GM19397 (cell line): Measurements from ENCODE around the gene COMMD10.
"Not testable (repeated sequence)": the region's sequence is repeated elsewhere in the genome, so short reads cannot be mapped to it uniquely, and the experiment has no call there.

Source experiments
- ATAC-seq: cut with Tn5 transposase; IDR thresholded peaks from one replicate; pipeline ENCODE4 v1.9.1; 2021; ENCODE audit warnings: mild to moderate bottlenecking, moderate library complexity; ENCODE audit not compliant: unreplicated experiment

The COMMD10 gene

DNA sequence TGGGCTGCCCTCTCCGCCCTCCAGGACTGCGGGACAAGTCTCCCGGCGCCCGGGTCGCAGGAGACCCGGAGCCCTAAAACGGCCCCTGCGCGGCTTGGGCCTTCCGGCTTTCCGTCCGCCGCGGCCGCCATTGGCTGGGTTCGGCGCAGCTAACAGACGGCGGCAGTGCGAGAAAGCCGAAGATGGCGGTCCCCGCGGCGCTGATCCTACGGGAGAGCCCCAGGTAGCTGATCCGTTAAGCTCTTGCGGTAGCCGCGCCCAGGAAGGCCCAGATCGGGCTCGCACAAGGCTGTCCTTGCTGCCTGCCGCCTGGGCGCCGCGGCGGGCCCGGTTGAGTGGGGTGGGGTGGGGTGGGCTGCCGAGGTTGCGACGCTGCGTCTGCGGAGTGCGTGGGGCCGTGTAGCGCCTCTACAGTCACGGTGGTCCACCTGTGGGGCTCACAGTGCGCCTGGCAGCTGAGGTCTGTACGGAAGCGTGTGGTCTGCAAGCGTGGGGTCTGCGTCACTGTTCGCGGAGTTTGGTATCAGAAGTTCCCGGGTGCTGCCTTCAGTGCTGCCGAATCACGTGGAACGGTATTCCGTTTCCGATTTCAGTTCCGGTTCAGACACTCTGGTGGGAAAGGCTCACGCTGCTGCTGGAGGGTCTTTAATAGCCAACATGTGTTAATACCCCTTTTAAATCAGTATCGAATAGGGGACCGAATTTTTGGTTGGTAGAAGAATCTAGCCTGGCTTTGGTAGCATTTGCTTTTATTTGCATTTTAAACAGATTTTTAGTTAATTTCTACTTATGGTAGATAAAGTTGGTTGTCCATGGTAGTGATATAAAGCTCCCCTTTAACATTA is at the start of gene COMMD10:
COMMD10 (plus strand) TSS at position 155 of the 845 bp plus-strand sequence.
- ATAC-seq = peak; percentile 88

DNA sequence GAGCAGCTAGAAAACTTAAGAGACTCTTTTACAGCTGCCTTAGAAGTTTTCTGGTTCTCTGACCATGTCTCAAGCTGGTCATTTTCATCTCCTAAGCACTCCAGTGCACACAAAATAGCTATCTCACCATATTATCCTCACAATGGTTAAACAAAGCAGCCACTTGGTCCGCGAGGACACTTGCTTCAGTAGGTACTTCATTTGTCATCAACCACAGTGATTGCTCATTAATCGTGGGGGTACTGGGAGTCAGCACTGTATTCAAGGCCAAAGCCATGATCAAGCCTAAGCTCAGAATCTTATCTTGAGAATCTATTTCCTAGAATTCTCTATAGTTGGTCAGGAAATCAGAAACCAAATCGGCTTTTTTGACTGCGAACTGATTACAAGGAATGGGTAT is 49.7 kb upstream of the COMMD10 start:
- no peak for ATAC-seq

DNA sequence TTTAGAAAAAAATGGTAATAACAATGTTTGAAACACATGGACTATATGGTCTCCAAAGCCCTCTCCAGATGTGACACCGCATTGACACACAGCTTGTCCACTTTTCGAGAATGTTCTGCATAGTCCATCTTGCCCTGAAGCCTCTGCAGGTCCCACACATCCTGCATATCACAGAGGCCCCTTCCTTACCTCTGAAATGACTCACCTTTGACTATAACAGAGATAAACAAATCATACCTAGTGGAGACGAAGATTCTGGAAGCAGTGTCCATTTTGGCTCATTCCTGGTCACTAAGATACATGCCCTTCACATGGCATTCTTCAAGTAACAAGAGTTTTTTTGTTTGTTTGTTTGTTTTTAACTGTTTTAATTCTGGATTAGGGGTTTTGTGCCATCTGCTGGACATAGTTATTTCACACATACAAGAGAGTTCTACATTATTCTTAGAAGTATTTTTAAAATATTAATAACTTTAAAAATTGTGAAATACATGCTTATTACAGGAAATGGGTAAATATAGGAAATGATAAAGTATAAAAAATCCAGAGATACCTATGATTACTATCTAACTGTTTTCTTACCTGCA is 47.5 kb upstream of the COMMD10 start:
- ATAC-seq = no peak

DNA sequence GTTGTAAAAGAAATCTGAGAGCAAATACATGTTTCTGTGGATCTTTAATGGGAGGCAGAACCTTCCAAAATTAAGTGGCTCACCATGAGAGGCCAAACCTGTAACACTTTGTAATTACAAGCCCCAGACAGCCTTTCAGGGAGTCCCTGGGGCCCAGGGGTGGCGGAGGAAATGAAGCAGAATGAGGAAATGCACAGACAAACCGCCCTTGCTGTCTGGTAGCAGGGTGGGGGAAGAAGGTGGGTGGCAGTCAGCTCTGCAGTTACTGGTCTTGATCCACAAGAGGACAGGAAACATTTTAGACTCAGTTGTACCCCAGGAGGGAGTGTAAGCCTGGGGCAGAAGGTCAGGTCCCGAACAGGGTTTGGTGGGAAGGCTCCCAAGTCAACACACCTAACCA is 46.0 kb upstream of the COMMD10 start:
- ATAC-seq = peak; percentile 87

DNA sequence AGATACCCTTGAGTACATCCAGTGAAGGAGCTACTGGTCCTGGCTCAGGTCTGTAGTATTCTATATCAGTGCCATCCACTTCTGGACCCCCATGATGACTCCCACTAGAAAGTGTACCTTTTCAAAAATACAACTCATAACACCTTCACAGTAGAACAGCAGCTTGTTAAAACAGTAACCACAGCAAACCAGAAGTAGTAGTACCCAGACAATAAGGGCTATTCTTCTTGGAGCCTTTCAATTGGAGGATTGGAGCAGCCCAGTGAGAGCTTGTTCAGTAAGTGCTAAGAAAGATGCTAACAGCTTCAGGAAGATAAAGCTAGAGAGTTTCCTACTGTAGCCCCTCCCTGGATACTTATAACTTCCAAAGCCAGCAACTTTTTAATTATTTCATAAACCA is 42.5 kb upstream of the COMMD10 start:
- no peak for ATAC-seq

DNA sequence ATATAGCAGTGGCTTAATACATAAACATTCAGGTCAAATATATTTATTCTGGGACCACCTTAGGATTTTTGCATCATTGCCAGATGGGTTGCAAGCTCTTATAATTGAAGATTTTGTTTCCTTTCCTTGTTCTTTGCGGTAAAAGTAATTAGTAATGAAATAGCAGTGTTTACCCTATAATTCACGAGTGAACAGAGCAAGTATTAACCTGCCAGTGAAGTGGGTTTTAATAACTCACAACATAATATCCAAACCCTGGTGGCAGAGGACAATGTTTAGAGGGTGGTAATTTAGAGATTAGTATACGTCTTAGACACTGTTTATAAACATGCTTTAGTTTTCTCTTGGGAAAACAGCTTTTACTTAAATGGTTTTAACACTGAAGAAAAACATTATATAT is 40.8 kb upstream of the COMMD10 start:
- no peak for ATAC-seq

DNA sequence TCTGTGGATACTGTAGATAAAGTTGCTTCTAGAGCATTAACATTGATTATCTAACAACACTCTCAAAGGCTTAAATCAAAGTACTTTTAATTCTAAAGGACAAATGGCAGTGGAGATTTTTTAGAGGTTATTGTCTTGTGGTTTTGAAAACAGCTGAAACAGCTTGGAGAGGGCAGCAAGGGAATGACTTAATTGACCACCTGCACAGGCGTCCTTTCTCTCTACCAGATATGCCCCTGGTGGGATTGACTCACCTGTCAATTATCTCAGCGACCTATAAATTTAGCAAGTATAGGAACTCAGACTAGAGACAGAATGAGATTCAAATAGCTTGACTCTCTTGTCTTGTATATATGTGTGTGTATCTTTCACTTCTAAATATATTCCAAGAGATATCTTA is 39.0 kb upstream of the COMMD10 start:
- no peak for ATAC-seq

DNA sequence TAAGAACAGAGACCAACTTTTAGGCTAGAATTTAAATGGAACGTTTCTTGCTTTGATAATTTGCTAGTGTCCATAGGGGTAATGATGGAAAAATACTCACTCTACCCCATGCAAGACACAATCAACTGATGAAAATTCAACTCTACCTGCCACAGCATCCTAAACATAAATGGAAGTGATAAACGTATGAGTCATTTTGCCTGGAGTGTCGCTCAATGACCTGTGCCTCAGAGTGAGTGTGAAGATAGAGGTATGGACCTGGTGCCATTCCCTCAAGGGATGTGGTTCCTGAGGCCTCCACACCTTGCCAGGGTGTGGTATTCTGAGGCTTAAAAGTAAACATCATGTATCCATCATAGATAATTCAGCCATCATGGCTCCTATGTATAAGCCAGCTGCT is 38.6 kb upstream of the COMMD10 start:
- ATAC-seq = no peak

DNA sequence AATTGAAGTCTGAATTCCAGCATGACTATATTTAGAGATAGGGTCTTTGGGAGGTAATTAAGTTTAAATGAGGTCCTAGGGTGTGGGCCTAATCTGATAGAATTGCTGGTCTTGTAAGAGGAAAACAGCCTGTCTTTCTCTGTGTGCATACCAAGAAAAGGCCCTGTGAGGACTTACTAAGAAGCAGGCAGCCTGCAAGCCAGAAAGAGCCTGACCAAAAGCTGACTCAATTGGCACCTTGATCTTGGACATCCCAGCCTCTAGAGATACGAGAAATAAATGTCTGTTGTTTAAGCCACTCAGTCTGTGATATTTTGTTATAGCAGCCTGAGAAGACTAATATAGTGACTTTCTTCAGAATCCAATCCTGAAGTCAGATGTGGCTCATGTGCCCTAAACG is 38.0 kb upstream of the COMMD10 start:
- no peak for ATAC-seq

DNA sequence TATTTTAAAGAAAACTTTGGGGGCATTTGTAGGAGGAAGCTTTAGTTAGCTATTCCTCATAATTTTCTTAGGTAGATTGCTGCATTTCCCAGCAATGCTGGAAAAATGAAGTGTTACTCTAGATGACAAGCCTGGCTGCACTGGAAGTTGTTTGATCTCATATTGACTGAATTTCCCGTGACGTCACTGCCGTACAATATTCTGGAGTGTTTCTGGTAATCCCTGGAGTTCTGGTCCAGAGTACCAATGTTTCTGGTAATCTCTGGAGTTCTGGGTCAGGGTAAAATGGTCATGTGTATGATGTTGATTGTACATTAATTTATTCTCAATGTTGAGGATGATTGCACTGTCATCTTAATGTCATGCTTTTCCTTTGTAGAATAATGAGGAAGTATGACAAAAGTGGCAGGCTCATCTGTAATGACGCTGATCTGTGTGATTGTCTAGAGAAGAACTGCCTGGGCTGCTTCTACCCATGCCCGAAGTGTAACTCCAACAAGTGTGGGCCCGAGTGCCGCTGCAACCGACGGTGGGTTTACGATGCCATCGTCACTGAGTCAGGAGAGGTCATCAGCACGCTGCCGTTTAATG is 26.4 kb upstream of the COMMD10 start:
- no peak for ATAC-seq

DNA sequence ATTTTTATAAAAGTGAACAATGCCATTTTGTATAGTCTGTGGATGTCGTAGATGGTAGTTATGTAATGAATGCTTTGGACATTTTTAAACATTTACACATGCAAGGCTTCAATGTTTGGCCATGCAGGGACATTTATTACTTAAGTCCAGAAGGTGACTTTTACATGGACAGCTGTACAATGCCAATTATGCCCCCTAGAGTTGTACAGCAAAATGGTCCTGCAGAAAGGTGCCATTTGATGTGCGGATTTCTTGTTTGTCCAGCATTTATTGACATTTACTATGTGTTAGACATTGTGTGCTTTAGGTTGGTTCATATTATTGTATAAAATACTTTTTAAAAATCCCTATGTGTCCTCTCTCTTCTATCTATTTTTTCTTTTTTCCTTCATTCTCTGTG is 22.5 kb upstream of the COMMD10 start:
- no peak for ATAC-seq

DNA sequence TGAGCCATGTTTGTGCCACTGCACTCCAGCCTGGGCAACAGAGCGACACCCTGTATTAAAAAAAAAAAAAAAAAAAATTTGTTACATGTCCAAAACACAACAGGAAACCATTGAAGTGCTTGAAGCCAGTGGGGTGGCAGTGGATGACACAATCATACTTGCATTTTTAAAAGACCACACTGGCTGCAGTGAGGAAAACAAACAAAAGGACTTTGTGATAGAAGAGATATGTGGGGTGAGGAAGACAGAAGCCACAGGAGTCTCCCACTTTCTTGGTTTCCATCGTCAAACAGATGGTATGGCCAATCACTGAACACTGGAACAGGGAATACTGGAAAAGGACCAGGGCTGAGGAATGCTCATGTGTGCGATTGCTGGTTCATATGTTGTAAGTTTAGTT is 20.9 kb upstream of the COMMD10 start:
- no peak for ATAC-seq

DNA sequence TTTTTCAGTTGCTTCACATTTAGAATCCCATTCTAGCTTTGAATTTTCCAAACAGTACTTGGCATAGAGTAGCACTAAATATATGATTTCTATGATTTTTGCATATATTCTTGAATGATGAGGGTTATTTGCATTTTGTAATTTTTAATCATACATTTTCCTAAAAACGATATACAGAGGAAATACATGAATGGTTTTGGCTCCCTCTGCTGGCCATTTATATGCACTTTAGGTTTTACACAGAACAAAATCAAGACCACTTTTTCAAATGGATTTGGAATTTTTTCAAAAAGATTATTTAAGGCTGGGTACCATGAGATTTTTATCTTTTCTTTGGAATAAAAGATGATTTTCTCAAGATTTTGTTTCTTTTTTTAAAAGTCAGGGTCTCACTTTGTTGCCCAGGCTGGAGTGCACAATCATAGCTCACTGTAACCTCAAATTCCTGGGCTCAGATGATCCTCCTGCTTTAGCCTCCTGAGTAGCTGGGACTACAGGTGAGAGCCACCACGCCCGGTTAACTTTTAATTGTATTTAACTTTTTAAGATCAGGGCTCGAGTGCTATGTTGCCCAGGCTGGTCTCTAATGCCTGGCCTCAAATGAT is 16.7 kb upstream of the COMMD10 start:
- ATAC-seq = no peak

DNA sequence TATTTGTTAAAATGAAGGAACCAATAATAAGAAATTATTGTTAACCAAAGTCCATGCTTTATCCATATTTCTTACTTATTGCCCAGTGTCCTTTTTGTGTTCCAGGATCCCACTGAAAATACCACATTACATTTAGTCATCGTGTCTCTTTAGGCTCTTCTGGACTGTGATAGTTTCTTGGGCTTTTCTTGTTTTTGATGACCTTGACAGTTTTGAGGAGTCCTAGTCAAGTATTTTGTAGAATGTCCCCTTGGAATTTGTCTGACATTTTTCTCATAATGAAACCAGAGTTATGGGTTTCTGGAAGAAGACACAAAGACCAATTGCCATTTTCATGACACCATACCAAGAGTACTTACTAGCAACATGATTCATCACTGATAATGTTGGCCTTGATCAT is 13.6 kb upstream of the COMMD10 start:
- ATAC-seq = no peak

DNA sequence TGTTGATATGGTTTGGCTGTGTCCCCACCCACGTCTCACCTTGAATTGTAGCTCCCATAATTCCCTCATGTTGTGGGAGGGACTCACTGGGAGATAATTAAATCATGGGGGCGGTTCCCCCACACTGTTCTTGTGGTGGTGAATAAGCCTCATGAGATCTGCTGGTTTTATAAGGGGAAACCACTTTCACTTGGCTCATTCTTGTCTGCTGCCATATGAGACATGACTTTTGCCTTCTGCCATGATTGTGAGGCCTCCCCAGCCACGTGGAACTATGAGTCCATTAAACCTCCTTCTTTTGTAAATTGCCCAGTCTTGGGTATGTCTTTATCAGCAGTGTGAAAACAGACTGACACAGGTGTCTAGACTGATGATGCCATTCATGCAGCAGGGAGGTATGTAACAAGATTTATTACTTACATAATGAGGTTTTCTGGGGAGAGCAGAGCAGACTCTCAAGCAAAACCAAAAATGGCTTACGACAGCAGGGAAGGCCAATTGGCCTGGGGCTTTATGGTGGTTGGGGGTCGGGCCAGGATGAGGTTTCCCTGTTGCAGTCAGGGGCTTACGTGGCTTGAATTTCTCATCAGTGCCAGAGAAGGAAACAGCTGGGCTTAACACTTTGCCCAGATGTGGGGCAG is 9.5 kb upstream of the COMMD10 start:
- ATAC-seq = no peak

DNA sequence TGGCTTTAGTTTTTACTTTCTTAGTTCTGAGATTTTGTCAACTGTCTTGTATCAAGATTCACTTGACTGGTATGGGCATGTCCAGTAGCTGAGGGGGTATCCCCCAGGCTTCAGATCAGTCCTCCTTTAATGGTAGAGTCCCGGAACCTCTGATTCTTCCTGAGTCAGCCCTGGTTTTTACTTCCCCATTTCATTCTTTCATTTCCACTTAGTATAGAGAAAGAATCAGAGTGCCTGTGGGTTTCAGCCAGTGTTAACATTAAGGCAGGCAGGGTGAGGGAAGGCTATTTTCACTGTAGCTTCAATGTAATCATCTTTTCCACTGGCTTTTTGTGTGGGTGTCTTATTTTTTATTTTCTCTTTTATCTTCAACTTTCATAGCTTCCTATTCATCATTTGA is 8.3 kb upstream of the COMMD10 start:
- peak; percentile 96 for ATAC-seq

DNA sequence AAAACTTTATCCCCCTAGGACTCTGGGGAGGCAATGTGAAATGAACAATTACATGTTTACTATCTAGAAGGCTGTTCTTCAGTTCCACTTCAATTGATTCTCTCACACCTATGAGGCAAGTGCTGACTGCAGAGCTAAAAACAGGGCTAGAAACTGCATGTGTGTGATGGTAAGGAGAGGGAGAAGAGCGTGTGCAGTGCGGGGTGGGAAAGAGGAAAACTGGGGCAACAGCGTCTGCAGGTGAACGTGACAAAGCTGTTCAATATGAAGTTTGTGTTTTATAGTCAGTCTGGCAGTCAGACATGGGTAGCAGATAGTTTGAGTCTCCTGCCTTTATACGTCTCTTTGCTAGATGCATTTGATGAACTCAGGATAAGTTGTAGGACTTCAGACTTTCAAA is 6.6 kb upstream of the COMMD10 start:
- no peak for ATAC-seq

DNA sequence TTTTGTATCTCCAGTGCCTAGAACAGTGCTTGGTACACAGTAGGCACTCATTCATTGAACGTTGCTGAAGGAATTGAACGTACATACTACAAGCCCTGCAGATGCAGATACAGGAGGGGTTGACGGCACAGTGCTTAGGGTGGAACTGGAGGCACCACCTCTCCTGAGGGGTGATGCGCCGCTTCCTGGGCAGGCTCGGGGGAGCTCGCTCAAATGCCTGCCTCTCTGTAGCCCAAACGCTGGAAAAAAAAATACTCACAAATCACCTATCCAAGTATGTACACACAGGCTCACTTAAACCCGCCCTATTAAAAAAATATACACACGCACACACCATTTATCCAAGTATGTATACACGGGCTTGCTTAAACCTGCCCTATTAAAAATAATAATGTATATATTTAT is 536 bp upstream of the COMMD10 start:
- no peak for ATAC-seq

DNA sequence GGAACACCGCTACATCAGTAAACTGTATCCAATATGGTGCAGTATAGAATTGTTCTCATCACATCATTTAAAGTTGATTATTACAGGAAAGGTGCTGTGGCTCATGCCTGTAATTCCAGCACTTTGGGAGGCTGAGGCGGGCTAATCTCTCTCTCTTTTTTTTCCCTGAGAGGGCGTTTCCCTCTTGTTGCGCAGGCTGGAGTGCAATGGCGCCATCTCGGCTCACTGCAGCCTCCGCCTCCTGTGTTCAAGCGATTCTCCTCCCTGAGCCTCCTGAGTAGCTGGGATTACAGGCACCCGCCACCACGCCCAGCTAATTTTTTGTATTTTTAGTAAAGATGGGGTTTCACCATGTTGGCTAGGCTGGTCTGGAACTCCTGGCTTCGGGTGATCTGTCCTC is 1.5 kb downstream of the COMMD10 start:
- not testable (repeated sequence) for ATAC-seq

DNA sequence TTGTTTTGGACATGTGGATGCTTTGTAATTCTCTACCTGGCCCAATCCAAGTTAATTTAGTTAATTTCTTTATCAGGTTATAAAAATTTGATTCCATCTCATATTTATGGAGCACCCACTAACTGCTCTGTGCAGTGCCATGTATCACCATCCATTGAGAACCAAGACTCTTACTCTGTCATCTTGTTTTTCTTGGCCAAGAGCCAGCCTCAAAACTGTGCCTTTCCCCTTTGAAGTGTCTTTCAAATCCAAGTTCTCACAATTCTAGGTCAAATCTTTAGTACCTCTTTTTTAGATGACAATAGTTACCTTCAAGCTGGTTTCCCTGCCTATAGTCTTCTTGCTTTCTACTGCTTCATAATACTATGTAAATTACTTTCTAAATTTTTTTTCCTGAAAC is 3.2 kb downstream of the COMMD10 start:
- ATAC-seq = no peak

DNA sequence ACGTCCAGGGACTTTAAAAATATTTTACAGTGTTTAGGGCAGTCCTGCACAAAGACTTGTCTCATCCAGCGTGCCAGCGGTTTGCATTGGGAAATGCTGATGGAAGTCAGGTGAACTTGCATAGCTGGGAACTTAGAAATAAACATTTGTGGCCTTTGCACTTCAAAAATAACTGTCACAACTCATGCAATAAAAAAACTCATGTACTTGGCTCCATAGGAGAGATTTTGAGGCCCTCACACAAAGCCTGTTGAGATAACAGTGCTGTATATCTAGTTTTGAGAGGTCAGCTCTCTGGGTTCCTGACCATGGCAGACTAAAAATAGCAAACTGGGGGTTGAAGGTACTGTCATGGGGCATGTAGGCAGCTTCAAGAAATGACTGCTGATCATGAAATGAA is 5.5 kb downstream of the COMMD10 start:
- ATAC-seq = no peak
